EL (cell line): ENCODE data around the gene APBB3.

Source experiments
- DNase-seq: peaks from one replicate; pipeline ENCODE4 v3.0.0-alpha.2; 2016

The APBB3 gene

DNA sequence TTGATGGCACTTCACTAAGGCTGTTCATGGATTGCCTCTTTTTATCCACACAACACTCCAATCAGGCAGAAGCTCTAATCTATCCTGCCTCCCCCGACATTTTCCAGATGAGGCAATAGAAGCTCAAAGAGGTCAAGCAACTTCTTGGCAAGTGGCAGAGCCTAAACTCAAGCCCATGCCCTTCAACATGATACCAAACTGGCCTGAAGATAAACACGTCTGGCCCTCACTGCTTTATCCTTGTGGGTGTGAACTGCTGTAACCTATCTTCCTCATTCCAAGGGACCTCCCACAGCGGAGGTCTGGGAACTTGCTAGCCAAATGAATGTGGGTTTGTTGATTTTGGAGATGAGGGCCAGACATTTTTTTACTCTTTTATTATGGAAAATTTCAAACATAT lies 9.8 kb upstream of the APBB3 start:
- no peak for DNase-seq

DNA sequence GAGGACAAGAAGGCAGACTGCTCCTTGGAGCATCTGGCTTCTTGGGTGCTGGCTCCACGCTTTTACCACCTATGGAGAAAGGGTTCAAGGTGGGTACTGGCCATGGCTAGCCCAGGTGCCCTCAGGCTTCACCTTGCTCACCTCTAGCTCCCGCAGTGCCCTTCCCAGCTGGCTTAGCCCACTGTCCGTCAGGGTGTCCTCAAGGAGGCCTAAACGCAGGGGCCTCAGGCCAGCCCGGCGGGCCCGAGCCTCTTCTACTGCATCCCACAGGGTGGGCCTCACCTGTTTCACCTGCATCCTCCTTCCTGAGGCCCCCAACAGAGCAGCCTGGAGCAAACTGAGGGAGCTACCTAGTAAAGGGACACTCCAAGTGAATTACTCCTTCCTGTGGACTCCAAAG lies 9.3 kb upstream of the APBB3 start:
- DNase-seq = no peak

DNA sequence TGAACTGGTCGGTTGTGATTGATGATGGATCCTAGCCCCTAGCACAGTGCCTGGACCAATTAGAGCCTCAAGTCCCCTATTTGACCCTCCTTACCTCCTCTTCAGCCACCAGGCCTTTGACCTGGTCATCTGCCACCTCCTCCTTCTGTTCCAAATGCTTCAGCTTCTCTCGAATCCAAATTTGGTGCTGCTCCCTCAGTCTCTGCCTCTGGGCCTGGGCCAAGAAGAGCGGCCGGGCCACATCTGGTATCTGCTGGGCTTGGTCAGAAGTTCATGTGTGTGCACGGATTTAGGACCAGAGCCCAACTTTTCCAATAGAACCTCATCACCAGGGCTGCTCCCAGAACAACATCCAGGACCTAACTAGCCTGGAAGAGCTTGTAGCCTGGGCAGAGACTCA lies 6.7 kb upstream of the APBB3 start:
- no peak for DNase-seq

DNA sequence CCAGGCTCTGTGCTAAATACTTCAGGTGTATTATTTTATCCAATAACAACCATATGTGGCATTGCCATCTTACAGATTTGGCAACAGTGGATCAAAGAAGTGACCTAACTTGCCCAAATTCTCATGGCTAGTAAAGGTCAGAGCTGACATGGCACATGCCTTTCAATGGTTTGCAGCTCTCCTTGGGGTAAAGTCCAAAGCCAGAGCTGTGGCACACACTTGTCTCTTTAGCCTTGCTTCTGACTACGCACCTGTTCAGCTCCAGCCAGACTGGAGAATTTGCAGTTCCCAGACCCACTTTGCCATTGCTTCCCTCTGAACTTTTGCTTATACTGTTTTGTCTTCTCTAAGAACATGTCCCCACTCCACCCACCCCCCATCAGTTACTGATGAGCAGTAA lies 6.1 kb upstream of the APBB3 start:
- no peak for DNase-seq

DNA sequence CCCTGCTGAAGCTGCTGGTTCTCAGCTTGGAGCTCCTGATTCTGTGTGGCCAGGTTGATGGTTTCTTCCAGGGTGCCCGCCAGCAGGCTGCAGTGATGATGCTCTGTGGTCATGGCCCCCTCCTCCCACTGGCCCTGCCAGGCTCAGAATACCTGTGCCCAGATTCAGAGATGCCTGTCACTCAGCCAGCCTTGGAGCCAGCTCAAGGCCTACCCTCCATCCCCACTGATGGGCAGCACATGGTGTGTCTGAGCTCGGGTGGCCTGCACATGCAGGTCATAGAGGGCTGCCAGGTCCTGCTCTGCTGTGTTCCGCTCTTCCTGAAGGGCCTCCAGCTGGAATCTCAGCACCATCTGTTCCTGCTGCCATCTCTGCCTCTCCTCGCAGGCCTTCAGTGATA lies 5.7 kb upstream of the APBB3 start:
- DNase-seq = no peak

DNA sequence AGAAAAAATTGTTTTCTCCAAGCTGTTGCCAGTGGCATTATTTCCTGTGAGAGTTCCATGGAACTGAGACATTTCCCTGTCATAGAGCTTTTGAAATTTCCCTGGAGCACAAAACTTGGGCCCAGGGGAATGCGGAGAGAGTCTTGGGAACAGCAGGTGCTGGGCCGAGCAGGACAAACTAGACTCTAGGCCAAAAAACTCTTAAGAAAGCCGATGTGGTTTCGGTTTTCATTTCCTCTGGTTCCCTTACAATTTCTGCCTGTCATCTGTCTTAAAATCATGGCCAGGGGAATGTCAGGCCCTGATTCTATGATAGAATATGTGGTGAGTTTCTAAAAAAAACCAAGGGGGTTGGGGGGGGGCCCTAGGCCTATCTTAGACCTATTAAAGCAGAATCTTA lies 4.8 kb upstream of the APBB3 start:
- no peak for DNase-seq

DNA sequence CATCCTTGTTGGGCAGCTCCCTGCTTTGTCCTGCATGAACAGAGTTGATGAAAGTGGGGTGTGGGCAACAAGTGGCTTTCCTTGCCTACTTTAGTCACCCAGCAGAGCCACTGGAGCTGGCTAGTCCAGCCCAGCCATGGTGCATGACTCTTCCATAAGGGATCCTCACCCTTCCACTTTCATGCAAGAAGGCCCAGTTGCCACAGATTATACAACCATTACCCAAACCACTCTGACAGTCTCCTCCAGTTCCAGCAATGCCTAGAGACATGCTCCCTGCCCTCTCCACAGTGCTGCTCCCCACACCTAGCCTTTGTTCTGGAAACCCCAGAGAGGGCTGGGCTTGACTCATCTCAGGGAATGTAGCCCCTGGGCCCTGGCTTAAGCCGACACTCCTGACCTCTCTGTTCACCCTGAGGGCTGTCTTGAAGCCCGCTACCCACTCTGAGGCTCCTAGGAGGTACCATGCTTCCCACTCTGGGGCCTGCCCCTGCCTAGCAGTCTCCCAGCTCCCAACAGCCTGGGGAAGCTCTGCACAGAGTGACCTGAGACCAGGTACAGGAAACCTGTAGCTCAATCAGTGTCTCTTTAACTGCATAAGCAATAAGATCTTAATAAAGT lies 4.2 kb upstream of the APBB3 start:
- no peak for DNase-seq

DNA sequence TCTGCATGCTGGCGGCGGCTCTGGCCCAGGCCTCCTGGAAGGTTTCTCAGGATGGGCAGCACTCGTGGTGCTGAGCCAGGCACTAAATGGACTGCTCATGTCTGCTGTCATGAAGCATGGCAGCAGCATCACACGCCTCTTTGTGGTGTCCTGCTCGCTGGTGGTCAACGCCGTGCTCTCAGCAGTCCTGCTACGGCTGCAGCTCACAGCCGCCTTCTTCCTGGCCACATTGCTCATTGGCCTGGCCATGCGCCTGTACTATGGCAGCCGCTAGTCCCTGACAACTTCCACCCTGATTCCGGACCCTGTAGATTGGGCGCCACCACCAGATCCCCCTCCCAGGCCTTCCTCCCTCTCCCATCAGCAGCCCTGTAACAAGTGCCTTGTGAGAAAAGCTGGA lies 3.5 kb upstream of the APBB3 start:
- no peak for DNase-seq

DNA sequence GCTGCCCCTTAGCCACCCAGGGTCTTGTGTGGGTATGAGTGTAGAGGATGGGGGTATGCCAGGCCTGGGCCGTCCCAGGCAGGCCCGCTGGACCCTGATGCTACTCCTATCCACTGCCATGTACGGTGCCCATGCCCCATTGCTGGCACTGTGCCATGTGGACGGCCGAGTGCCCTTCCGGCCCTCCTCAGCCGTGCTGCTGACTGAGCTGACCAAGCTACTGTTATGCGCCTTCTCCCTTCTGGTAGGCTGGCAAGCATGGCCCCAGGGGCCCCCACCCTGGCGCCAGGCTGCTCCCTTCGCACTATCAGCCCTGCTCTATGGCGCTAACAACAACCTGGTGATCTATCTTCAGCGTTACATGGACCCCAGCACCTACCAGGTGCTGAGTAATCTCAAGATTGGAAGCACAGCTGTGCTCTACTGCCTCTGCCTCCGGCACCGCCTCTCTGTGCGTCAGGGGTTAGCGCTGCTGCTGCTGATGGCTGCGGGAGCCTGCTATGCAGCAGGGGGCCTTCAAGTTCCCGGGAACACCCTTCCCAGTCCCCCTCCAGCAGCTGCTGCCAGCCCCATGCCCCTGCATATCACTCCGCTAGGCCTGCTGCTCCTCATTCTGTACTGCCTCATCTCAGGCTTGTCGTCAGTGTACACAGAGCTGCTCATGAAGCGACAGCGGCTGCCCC lies 2.9 kb upstream of the APBB3 start:
- DNase-seq = no peak

DNA sequence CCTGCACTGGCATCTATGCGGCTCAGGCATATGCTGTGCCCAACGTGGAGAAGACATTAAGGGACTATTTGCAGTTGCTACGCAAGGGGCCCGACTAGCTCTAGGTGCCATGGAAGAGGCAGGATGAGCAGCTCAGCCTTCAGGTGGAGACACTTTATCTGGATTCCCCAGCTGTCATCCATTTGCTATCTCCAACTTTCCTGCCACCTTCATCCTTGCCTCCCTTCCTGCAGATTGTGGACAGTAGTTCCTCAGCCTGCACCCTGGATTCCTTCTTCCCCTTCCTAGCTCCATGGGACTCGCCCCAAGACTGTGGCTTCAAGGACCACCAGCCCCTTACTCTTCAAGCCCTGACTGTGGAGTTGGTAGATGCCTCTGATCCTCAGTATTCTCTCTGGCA lies 2.3 kb upstream of the APBB3 start:
- DNase-seq = no peak

DNA sequence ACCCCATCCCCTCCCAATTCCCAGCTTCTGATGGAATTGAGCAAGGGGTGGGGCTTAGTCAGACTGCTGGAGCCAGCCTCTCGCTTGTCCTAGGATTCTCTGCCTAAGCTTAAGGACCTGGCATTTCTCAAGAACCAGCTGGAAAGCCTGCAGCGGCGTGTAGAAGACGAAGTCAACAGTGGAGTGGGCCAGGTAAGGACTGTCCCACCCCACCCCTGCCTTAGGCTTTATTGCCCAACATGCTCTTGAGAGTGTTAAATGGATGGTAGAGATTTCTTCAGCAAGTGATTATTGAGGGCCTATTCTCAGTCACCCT lies 1.3 kb upstream of the APBB3 start:
- no peak for DNase-seq

DNA sequence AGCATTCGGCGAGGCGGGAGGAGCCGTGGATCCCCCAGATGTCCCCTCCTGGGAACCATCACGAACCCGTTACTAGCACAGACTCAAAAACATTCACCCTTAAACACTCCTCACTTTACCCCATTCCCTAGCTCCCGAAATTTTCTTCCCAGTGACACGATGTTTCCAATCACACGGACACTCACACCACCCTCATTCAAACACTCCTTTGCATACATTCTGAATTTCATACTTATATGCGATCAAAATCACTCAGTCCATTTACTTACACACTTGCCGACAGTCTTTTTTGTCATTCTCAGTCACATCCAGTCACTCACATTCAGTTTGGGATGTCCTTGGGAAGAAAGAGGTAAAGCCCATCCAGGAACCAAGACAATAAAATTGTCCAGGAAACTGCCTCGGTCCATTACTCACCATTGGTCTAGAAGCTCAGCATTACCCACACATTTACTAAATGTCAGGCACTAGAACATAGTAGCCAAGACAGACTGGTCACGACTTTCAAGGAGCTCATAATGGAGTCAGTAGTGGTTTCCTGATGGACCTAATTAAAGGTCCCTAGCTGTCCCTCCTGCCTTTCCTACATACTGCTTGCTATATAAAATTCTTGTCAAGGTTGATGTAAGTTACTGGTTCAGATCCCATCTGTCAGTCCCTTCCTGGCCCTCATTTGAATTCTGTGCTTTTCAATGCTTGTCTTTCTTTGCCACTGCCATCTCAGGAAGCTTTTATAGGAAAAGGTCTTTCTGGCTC lies 804 bp upstream of the APBB3 start:
- no peak for DNase-seq

DNA sequence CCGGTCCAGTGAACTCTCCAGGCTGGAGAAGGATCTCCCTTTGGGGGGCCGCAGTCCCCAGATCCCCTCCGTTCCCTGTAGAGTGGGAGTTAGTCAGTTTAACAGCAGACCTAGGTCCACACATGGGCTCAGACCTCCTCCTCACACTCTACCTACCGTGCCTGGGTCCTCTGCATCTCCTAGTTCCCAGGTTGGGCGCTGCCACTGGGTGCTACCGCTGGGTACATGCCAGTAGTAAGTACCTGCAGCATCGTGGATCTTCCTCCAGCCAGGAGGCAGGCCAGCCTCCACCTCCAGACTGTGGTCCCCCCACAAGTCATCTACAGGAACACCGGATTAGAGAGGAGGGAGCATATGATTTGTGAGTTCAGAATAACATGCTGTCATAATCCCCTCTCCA lies 802 bp downstream of the APBB3 start:
- no peak for DNase-seq

DNA sequence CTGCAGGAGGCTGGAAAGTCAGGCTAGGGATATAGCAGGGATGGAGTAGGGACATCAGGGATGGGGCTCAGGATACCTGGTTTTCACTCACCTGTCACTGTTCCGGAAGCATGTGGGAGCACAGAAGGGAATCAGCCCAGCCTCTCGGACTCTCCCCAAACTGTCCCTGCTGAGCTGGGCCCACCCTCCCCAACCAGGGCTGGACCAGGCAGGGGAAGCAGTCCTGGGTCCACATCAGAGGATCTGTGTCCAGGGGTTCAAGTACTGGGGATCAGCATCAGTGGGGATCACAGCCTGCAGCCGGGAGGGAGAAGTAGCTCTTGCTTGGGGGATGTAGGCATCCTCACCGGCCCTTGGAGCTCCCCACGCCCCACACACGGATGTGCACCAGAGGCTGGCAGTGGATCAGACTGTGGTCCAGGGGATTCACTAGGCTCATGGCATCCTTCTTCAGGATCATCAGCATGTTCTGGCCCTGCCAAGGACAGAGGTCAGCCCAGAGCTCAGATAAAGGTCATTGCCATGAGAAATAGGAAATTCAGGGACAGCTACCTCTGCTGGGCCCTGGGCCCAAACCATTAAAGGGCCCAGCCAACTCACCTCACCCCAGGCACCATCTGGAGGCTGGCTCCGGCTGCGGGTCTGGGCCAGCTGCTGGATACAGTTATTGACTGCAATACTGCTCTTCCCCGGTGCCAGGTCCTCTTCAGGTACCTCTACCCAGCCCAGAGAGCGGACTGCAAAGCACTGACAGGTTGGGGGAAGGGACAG lies 2.5 kb downstream of the APBB3 start:
- DNase-seq = no peak

DNA sequence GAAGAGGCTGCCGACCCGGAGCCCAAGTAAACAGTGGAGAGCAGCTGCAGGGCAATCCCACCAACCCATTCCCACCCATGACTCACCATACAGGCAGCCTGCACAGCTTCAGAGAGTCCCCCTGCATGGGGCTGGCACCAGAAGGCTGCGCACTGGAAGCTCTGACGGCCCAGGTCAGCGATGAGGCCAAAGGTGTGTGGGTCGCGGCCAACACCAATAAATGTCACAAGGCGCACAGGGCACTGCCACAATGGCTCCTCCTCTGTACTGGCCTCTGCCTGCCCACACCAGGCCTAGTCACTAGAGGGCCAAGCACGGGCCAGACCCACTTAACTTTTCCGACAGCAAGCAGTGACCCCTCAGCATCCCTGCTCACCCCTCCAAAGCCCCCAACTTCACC lies 4.2 kb downstream of the APBB3 start:
- no peak for DNase-seq

DNA sequence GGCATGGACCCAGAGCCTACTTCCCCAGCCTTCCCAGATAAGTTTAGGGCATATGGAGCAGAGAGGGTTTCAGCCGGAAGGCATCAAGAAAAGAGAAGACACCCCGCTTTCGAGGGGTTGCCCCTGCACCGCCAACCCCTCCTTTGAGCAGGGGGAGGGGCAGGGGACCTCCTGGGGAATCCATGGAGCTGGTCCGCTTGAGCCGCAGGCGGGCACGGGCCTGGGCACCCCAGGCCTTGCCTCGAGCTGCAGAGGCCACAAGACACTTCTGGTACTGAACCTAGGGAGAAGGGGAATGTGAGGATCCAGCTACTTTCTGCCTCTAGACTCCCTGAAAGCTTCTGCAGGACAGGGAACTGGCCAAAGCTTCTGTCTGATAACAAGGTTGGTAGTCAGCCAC lies 5.9 kb downstream of the APBB3 start:
- DNase-seq = no peak

DNA sequence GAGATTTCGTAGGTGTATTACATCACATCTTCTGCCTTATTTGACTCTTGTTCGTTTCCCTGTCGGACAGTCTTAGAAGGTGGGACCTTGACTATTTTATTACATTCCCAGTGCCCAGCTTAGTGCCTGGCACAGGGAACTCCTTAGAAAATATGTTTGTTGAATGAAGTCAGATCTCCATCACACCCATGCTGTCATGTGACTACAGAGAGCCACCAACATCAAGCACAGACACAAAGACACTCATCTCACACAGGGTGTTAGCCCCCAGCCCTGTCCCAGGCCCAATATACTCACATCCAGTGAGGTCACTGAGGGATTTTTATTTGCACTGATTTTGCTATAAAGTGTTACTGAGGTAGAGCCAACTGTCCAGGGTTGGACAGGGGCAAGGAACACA lies 6.4 kb downstream of the APBB3 start:
- no peak for DNase-seq

DNA sequence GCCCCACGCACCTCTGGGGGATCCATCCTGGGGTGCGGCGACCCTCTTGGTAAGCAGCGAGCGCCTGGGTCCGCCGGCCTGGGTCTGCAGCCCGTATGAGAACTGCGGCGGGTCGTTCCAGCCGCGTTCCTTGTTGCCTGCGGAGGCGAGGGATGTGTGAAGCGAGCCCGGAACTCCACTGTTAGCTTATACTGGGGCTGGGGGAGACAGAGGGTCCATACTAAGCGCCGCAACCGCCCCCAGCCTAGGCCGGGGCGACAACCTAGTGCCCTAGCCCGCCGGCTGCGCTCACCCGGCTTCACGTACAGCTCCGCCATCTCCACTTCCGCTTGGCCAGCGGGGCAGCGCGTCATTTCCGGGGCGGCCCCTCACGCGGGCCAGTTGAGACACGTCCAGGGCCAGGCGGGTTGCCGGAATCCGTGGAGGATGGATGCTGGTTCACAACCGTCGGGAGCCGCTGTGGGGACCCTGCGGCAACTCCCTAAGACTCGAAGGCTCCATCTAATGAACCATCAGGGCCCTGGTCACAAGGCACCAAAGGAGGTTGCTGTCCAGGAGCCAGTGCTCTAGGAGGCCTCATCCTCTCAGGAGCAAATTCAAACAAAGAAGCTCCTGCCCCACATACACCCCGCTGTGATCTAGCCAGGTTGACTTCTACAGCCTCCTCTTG lies 7.1 kb downstream of the APBB3 start, which contains the start of gene SRA1:
SRA1 (minus strand) TSS at position 338 of the 670 bp plus-strand sequence; CDS start at position 317, 21 bp downstream.
- DNase-seq = peak; percentile 90

DNA sequence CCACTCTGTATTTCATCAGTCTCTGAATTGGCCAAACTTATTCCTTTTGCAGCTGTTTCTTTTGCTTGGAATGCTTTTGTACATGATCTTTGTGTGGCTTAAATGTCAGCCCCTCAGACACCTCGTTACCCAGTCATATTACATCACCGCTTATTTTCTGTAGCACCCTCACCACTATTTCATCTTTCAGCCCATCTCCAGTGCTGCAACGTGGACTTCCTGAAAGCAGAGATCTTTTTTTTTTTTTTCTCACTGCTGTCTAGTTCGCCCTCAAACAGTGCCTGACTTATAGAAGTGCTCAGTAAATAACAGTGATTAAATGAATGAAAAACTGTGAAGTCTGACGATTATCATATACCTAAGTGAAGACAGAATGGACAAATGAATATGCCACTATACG lies 8.0 kb downstream of the APBB3 start:
- no peak for DNase-seq

DNA sequence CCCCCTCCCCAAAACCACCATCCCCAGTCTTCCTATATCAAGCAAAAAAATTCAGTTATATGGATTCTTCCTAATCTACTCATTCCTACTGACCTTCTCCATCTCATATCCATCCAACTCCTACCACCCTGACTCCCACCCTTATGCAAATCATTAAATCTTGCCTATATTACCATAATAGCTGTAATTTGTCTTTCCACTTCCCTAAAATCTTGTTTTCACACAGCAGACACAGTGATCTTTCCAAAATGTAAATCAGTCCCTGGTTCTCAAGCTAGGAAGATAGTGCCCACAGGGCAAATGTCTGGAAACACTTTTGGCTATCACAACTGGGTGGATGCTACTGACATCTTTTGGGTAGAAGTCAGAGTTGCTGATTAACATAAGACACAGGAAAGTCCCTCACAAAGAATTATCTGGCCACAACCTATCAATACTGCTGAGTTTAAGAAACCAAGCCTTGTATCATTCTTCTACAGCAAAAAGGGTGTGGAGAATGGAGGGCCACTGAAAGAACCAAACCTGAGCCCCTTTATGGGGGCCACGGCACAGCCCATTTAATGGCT lies 8.6 kb downstream of the APBB3 start:
- DNase-seq = no peak

DNA sequence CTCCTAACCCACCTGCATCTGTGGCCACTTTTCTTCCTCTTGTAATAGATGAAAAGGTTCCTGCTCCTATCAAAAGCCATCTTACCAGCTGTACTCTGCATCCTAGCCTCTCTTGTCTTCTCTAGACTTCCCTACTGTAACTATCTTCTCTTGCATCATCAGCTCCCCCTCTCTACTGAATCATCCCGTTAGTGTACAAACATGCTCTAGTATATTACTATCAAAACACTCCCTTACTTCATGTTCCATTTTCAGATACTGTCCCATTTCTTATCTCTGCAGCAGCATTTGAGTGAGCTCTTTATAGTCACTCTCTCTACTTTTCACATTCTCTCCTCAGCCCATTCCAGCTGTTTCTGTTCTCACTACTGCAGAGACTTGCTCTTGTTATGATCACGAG lies 9.9 kb downstream of the APBB3 start:
- peak; percentile 68 for DNase-seq

DNA sequence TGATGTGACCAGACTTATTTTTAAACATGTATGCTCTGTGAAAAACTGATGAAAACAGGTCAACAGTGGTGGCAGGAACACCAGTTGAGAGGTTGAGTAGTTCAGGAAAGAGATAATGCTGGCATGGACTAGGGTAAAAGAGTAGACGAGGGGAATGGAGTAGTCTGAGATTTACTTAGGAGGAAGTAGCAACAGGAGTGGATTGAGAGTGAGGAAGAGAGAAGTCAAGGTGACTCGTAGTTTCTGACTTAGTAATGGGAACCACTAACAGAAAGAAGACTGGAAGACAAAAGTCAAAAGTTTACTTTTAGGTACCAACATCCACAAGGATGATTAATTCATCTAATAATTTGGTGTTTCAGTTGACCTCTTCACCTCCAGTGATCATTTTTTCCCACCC lies 10.7 kb downstream of the APBB3 start:
- no peak for DNase-seq

DNA sequence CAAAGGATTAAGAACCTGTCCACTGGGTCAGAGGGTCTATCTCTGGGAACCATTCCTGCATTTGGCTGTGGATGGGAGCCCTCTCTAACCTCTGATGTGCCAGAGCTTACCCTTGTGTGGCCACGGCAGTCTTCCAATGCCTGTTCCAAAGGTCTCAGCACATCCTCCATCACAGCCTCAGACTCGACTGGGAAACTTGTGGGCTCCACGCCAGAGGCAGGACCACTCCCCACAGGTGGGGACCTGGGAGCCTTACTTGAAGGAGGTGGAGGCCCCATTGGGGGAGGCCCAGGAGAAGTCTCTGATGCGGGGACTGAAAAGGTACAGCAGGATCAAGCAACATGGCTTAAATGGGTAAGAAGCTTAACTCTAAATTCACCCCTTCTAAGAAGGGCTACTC lies 12.5 kb downstream of the APBB3 start:
- DNase-seq = no peak
